HG03469 (cell line): ENCODE results near the gene TRAK1.

Experiments
- ATAC-seq: cut with Tn5 transposase; IDR thresholded peaks from one replicate; pipeline ENCODE4 v1.9.1; 2021; ENCODE audit warnings: mild to moderate bottlenecking, moderate library complexity, moderate number of reproducible peaks; ENCODE audit not compliant: unreplicated experiment

Gene TRAK1

GRCh38 chr3:42149532-42149931 lies 58.4 kb downstream of the TRAK1 start:
- no peak for ATAC-seq

- no peak for ATAC-seq
Measured at GRCh38 chr3:42149975-42150374, 58.8 kb downstream of the TRAK1 start.

GRCh38 chr3:42151596-42152168 lies 60.5 kb downstream of the TRAK1 start:
- ATAC-seq, result no peak

- ATAC-seq, result no peak
Measured at GRCh38 chr3:42152193-42152592, 61.0 kb downstream of the TRAK1 start.

GRCh38 chr3:42153039-42153438 lies 61.9 kb downstream of the TRAK1 start:
- ATAC-seq, result no peak

- no peak for ATAC-seq
Measured at GRCh38 chr3:42157540-42158538, 66.7 kb downstream of the TRAK1 start.

- ATAC-seq, result no peak
Measured at GRCh38 chr3:42159147-42159546, 68.0 kb downstream of the TRAK1 start.

- peak; percentile 53 for ATAC-seq
Measured at GRCh38 chr3:42159706-42160472, 68.7 kb downstream of the TRAK1 start.

GRCh38 chr3:42161050-42161935 lies 70.1 kb downstream of the TRAK1 start:
- no peak for ATAC-seq

- no peak for ATAC-seq
Measured at GRCh38 chr3:42162462-42162861, 71.3 kb downstream of the TRAK1 start.

GRCh38 chr3:42163622-42164244 lies 72.6 kb downstream of the TRAK1 start:
- no peak for ATAC-seq

- ATAC-seq, result no peak
Measured at GRCh38 chr3:42164656-42165055, 73.5 kb downstream of the TRAK1 start.

- no peak for ATAC-seq
Measured at GRCh38 chr3:42165211-42165610, 74.1 kb downstream of the TRAK1 start.

- ATAC-seq, result no peak
Measured at GRCh38 chr3:42166214-42166613, 75.1 kb downstream of the TRAK1 start.

- ATAC-seq, result no peak
Measured at GRCh38 chr3:42166662-42167300, 75.6 kb downstream of the TRAK1 start.

GRCh38 chr3:42169579-42170120 lies 78.5 kb downstream of the TRAK1 start:
- ATAC-seq, result no peak

GRCh38 chr3:42172047-42172654 lies 81.0 kb downstream of the TRAK1 start:
- no peak for ATAC-seq

GRCh38 chr3:42173307-42173706 lies 82.2 kb downstream of the TRAK1 start:
- ATAC-seq, result no peak
